GM18873 (cell line): Measurements from ENCODE around the gene BLVRB.
"Not testable (repeated sequence)": the region's sequence is repeated elsewhere in the genome, so short reads cannot be mapped to it uniquely, and the experiment has no call there.

Source experiments
- ATAC-seq: cut with Tn5 transposase; IDR thresholded peaks from one replicate; pipeline ENCODE4 v1.9.1; 2021; ENCODE audit warnings: mild to moderate bottlenecking, moderate library complexity, moderate number of reproducible peaks; ENCODE audit not compliant: unreplicated experiment, low FRiP score

The BLVRB gene

DNA sequence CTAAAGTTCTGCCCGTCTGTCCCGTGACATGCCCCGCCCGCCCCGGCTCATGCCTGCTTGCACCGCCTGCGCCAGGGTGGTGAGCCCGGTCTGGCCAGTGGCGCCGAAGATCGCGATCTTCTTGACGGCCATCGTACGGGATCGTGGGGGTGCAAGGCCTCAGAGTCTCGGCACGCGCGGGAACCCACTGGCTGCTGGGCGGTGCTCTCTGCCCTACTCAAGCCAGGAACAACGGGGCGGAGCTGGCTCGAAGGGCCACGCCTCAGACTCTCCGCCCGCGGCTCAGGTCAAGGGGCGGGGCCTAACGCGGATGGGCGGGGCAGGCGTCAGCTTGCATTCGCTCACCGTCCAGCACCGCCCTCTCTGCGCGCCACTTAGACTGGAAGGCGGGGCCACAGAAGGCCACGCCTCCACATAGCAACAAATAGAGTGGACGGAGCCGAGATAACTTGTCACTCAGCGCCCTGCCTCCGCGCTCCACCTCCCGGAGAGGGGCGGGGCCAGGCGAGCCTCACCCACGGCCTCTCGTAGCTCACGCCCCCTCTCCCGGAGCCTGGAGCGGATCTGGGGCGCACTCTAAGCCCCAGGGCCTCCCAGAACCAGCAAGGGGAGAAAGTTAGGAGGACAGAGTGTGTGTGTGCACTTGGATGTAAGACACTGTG, at the start of gene BLVRB:
BLVRB (minus strand) TSS at position 189 of the 662 bp plus-strand sequence; CDS start at position 132, 57 bp downstream.
- ATAC-seq: peak; percentile 69

DNA sequence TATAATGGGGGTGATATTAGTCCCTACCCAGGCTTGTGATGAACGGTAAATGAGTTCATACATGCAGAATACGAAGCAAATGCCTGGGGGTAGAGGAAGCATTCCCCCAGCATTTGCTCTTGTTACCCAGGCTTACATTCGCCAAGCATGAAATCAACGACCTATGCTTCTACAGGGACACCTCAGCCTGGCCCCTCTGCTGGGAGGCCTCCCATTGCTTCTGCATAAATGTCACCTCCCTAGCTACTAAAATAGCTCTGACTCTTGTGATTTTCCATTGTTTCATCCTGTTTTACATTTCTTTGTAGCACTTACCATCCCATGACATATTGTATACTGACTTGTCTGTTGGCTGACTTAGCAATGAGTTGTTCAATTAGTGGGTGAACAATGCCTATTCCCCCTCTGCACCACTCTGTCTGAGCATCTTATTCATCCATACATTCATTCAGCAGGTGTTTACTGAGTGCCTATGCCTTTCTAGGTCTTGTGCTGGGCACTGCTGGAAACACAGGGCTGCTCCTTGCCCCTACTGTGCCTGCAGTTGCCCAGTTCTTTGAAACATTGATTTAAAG, 48.3 kb upstream of the BLVRB start:
- ATAC-seq: no peak

DNA sequence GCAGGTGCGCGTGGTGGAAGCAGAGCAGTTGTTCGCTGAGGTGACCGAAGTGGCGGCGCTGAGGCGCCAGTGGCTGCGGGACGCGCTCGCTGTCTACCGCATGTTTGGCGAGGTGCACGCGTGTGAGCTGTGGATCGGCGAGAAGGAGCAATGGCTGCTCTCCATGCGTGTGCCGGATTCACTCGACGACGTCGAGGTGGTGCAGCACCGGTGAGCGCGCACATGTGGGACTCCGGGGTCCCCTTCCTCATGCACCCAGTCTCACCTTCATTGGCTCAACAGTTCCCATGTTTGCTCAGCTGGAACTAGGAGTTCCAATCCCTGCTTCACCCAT, 47.8 kb upstream of the BLVRB start:
- ATAC-seq: no peak

DNA sequence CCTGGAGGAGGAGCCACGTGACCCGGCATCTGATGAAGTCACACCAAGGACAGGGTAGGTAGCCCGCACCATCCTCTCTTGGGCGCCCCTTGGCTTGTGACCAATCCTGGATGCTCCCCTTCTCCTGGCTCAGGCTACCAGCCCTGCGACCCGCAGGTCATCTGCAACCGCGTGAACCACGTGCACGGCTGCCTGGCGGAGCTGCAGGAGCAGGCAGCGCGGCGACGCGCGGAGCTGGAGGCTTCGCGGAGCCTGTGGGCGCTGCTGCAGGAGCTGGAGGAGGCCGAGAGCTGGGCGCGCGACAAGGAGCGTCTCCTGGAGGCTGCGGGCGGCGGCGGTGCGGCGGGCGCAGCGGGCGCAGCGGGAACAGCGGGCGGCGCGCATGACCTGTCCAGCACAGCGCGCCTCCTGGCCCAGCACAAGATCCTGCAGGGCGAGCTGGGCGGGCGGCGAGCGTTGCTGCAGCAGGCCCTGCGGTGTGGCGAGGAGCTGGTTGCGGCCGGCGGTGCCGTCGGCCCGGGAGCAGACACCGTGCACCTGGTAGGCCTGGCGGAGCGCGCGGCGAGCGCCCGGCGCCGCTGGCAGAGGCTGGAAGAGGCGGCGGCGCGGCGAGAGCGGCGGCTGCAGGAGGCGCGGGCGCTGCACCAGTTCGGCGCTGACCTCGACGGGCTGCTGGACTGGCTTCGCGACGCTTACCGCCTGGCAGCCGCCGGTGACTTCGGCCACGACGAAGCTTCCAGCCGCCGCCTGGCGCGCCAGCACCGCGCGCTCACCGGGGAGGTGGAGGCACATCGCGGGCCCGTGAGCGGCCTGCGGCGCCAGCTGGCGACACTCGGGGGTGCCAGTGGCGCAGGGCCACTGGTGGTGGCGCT, 47.2 kb upstream of the BLVRB start:
- ATAC-seq: no peak

DNA sequence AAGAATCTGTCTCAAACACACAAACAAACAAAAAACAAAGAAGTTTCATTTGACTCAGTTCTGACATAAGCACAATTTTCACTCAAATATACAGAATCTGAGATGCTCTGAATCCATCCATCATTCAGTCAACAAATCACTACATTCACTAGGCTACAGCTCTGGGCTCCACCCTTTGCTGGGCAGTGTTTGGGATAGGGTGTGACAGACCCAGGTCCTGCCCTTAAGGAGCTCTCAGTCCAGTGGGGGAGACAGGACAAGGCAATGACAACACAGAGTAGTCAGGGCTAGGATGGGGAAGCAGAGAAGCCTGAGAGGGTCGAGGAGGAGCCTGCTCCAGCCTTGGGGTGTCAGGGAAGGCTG, 46.5 kb upstream of the BLVRB start:
- ATAC-seq: no peak

DNA sequence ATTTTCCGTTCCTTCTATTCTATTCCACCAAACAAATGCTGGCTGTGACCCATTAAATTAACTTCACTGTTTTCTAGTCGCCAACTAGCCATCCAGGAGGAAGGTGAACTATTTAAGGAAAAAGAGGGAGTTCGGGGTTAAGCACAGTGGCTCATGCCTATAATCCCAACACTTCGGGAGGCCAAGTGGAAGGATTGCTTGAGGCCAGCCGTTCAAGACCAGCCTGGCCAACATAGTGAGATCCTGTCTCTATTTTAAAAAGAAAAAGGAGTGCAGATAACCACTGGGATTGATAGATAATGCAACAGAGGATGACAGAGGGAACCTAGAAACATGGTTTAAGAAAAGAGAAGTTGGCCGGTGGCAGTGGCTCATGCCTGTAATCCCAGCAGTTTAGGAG, 45.9 kb upstream of the BLVRB start:
- no peak for ATAC-seq

DNA sequence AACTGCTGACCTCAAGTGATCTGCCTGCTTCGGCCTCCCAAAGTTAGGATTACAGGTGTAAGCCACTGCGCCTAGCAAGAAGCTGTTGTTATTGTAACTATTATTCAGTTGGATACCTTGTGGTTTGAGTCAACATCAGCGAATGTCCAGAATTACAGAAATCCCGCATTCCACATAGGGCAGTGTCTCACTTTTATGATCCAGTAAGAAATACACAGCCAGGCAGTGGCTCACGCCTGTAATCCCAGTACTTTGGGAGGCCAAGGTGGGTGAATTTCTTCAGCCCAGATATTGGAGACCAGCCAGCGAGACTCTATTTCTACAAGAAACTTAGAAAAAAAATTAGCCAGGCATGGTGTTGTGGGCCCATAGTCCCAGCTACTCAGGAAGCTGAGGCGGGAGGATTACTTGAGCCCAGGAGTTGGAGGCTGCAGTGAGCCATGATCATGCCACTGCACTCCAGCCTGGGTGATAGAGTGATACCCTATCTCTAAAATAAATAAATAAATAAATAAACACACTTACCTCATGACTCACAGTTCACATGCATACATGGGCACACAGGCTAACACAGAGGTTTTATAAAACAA, 45.1 kb upstream of the BLVRB start:
- ATAC-seq: no peak

DNA sequence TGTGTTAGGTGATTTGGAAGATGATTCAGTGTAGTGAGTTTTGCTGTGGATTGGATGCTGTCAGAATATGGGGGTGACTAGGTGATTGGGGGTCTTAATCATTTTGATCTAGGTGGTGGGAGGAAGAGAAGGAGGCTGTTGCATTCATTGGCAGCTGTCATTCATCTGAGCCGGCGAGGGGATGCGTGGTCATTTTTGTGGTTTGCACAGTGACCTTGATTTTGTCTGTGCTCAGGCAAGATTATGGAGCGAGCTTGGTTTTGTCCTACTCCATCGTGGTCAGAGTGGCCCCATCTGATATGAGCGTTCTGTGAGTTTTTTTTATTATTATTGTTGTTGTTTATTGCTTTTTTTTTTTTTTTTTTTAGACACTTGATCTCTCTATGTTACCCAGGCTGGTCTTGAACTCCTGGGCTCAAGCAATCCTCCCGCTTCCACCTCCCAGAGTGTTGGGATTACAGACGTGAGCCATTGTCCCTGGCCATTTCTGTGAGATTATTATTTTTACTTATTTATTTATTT, 43.3 kb upstream of the BLVRB start:
- ATAC-seq: no peak

DNA sequence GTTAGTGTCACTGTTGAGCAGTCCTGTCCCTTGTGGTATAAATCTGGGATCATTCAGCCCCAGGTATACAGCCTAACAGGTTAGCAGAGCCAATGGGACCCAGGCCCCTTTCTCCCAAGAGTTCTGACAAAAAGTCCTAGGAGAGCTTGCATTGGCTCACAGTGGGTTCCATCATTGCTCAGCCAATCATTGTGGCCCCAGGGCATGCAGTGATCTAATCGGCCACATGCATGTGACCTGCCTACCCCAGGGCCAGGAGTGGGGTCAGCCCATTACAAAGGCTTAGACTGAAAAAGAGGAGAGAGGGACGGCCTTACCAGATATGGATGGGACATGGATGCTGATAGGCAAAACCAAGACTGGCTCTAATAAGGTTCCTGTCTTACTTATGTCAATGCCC, 42.3 kb upstream of the BLVRB start:
- no peak for ATAC-seq

DNA sequence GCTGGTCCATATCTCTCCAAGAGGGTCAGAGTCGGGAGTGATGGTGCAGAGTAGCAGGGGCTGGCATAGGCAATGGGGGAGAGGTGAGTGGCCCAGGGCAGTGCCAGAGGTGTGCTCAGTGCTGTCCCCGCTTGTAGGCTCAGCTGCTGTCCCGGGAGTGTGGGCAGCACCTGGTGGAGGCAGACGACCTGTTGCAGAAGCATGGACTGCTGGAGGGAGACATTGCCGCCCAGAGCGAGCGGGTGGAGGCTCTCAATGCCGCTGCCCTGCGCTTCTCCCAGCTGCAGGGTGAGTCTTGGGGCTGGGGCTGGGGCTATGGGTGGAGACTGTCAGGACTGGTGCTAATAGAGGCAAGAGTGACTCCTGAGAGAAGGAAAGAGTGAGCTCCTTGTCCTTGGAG, 40.6 kb upstream of the BLVRB start:
- ATAC-seq: no peak

DNA sequence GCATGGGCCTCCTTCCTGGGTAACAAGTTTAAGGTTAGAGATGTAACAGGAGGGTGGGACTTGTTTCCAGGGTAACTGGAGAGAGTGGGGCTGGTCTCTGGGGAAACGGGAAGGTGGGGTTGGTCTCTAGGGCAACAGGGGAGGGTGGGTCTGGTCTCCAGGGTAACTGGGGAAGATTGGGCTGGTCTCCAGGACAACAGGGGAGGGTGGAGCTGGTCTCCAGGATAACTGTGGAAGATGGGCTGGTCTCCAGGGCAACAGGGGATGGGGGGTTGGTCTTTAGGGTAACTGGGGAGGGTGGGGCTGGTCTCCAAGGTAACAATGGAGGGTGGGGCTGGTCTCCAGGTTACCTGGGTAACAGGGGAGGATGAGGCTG, 37.8 kb upstream of the BLVRB start:
- no peak for ATAC-seq

DNA sequence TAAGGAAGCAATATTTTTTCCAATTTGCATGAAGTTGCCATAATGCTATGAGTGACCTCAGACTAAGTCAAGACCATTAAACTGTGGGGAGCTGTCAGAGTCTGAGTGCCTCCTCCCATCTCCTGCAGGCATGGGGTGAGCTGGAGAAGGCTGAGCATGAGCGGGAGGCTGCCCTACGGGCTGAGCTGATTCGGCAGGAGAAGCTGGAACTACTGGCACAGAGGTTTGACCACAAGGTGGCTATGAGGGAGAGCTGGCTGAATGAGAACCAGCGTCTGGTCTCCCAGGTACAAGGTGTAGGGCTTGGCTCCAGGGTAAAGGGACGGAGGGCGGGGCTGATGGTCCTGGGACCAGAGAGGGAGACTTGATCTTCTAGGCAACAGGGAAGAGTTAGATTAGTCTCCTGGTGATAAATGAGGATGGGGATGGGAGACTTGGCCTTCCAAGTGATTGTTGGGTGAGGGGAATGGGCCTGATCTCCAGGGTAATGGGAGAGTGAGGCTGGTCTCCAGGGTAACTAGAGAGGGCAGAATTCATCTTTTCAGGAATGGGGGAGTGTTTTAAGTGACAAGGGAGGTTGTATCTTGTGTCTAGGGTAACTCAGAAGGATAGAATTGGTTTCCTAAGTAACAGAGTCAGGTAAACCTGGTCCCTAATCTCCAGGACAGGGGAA, 37.2 kb upstream of the BLVRB start:
- ATAC-seq: no peak

DNA sequence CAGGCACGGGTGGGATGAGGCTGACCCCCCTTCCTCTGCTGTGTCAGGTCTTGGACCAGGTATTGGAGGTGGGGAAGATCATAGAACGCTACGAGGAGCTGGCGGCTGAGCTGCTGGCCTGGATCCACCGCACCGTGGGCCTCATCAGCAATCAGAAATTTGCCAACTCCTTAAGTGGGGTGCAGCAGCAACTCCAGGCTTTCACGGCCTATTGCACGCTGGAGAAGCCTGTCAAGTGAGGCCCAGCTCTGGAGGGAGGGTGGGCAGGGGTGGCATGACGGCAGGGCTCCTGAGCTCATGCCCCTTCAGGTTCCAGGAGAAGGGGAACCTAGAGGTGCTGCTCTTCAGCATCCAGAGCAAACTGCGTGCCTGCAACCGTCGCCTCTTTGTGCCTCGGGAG, 36.5 kb upstream of the BLVRB start:
- ATAC-seq: no peak

DNA sequence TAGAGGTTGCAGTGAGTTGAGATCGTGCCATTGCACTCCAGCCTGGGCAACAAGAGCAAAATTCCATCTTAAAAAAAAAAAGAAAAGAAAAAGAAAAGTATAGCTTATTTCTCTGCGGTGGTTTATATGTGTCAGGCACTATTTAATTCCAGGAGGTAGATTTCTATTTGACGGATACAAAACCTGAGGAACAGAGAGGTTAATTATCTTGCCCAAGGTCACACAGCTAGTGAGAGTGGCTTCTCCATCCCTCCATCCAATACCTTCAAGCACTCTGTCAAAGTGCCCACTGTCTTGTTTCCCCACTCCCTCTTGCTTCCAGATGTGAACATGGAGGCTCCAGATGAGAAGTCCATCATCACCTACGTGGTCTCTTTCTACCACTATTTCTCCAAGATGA, 36.1 kb upstream of the BLVRB start:
- ATAC-seq: no peak

DNA sequence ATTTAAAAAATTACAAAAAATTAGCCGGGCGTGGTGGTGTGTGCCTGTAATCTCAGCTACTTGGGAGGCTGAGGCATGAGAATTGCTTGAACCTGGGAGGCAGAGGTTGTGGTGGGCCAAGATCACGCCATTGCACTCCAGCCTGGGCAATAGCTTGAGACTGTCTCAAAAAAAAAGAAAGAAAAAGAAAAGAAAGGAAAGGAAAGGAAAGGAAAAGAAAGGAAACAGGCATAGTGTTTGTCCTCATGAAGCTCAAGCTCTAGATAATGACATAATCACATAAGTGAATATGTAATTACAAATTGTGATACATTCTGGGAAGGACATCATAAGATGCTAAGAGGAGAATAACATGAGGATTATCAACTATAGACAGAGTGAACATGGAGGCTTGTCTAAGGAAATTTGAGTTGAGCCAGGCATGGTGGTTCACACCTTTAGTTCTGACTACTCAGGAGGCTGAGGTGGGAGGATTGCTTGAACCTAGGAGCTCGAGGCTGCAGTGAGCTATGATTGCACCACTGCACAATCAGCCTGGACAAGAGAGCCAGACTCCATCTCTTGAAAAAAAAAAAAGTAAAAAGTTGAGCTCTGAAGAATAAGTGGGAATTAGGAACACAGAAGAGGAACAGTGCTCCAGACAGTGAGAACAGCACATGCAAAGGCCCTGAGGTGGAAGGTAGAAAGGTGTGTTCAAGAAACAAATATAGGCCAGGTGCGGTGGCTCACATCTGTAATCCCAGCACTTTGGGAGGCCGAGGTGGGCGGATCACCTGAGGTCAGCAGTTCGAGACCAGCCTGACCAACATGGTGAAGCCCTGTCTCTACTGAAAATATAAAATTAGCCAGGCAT, 35.4 kb upstream of the BLVRB start:
- ATAC-seq: not testable (repeated sequence)

DNA sequence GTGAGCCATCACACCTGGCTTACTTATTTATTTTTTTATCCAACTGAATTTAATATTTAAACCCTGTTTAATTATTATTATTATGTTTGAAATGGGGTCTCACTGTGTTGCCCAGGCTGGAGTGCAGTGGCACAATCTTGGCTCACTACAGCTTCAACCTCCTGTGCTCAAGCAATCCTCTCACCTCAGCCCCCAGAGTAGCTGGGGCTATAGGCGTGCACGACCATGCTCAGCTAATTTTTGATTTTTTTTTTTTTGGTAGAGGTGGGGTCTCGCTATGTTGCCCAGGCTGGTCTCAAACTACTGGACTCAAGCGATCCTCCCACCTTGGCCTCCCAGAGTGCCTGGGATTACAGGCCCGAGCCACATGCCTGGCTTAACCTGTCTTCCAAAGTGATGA, 33.8 kb upstream of the BLVRB start:
- ATAC-seq: no peak

DNA sequence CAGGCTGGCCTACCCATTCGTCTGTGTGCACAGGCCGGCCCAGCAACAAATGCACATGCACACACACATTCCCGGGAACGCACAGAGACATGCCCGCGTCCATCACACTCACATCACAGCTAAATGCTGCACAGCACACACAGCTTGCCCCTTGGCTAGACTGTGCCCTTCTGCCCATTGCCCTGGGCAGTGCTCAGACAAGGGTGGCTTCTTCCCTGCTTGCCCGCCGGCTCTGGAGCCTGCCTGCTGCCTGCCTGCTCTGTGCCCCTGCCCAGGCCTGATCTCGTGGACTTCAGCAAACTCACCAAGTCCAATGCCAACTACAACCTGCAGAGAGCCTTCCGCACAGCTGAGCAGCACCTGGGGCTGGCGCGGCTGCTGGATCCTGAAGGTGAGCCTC, 31.7 kb upstream of the BLVRB start:
- ATAC-seq: no peak

DNA sequence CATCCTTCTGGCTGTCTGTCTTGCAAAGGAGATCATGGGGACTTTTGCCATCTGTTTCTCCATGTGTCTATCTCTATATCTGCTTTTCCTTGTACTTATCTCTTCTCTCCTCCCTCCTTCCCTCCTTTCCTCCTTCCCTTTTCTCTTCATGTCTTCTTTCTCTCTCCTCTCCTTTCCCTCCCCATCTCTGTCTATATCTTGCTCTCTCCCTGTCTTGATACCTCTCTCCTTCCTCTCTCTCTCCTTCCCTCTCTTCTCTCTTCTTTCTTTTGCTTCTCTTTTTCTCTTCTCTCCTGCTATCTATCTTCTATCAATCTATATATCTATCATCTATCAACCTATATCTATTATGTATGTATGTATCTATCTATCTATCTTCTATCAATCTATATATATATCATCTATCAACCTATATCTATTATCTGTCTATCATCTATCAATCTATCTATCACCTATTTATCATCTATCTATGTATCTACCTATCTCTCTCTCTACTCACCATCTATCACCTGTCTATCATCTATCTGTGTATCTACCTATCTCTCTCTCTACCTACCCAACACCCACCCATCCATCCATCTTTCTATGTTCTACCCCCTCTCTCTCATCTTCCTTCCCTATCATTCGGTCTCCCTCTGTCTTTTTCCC, 28.8 kb upstream of the BLVRB start:
- ATAC-seq: no peak

DNA sequence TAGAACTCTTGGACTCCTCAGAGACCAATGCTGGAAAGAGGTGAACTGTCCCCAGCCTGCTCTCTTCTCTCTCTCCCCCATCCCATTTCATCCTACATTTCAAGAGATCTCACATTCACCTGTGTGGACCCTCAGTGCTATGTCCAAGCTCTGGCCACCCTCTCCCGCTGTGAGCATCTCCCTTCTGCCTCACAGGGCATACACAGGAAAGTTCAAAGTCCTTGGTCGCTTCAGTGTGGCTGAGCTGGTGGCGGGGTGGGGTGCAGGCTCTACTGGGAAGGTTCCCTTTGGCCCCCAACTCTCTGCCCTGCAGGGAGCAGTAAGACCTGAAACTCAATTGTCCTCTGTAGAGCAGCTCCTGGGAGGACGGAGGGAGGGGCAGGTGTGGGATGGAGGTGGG, 28.2 kb upstream of the BLVRB start:
- ATAC-seq: no peak
